Neuron (in vitro differentiated cells): ENCODE results near the gene SMIM10.
"Not testable (repeated sequence)": the region's sequence is repeated elsewhere in the genome, so short reads cannot be mapped to it uniquely, and the experiment has no call there.

Experiments used
- H2AFZ ChIP-seq: one replicate; pipeline ENCODE4 v1.6.1; 2013; ENCODE audit warnings: low read depth, mild to moderate bottlenecking, inconsistent platforms, low read length, moderate library complexity
- H3K27me3 ChIP-seq: one replicate; pipeline ENCODE4 v1.6.1; 2013; ENCODE audit warnings: low read length; ENCODE audit not compliant: insufficient read depth
- H3K36me3 ChIP-seq: one replicate; pipeline ENCODE4 v1.6.1; 2013; ENCODE audit warnings: low read length; ENCODE audit not compliant: insufficient read depth
- H3K4me1 ChIP-seq: one replicate; pipeline ENCODE4 v1.6.1; 2013; ENCODE audit warnings: low read length; ENCODE audit not compliant: insufficient read depth
- H3K4me3 ChIP-seq: 2 replicates; pipeline ENCODE4 v1.5.1; 2013; ENCODE audit warnings: mild to moderate bottlenecking, low read length, moderate library complexity
- H3K9me3 ChIP-seq: one replicate; pipeline ENCODE4 v1.6.1; 2013; ENCODE audit warnings: low read length

Gene SMIM10

GRCh38 chrX:134990801-134991481 is at the start of gene SMIM10:
Gene SMIM10, plus strand, starts transcription at chrX:134990991. Its CDS starts 105 bp downstream, at chrX:134991096.
- H3K27me3 ChIP-seq: peaks cover 8% of the 10 kb centered on the region
- H3K9me3 ChIP-seq: no peaks in the 10 kb centered on the region
- no peak within 1 kb of the TSS for H3K4me3 ChIP-seq
- no peak within 1 kb of the TSS for H2AFZ ChIP-seq
- H3K36me3 ChIP-seq: no peaks in the 10 kb centered on the region
- no peaks in the 10 kb centered on the region for H3K4me1 ChIP-seq

- not testable (repeated sequence) for H3K27me3 ChIP-seq, H3K4me1 ChIP-seq, H2AFZ ChIP-seq, H3K9me3 ChIP-seq, H3K4me3 ChIP-seq, H3K36me3 ChIP-seq
Measured at GRCh38 chrX:134946364-134946763, 44.4 kb upstream of the SMIM10 start.

GRCh38 chrX:134948333-134949241 is 42.2 kb upstream of the SMIM10 start:
- Histone ChIP-seq H2AFZ (no peak overlapping the region), H3K36me3 (no peaks in the 10 kb centered on the region), H3K27me3 (no peaks in the 10 kb centered on the region), H3K4me3 (no peak overlapping the region), H3K4me1 (no peaks in the 10 kb centered on the region), H3K9me3 (no peaks in the 10 kb centered on the region)

GRCh38 chrX:134949271-134949670 is 41.5 kb upstream of the SMIM10 start:
- Histone ChIP-seq H3K4me1 (no peaks in the 10 kb centered on the region), H3K36me3 (no peaks in the 10 kb centered on the region), H3K27me3 (no peaks in the 10 kb centered on the region), H3K4me3 (no peak overlapping the region), H2AFZ (no peak overlapping the region), H3K9me3 (no peaks in the 10 kb centered on the region)

GRCh38 chrX:134957836-134958235 is 33.0 kb upstream of the SMIM10 start:
- Histone ChIP-seq H3K4me3 (no peak overlapping the region), H3K4me1 (no peaks in the 10 kb centered on the region), H3K27me3 (peaks cover 2% of the 10 kb centered on the region), H2AFZ (no peak overlapping the region), H3K9me3 (no peaks in the 10 kb centered on the region), H3K36me3 (no peaks in the 10 kb centered on the region)

GRCh38 chrX:134960366-134960765 is 30.4 kb upstream of the SMIM10 start:
- not testable (repeated sequence) for H3K4me1 ChIP-seq, H2AFZ ChIP-seq, H3K4me3 ChIP-seq, H3K27me3 ChIP-seq, H3K9me3 ChIP-seq, H3K36me3 ChIP-seq

- no peaks in the 10 kb centered on the region for H3K27me3 ChIP-seq
- H3K36me3 ChIP-seq: no peaks in the 10 kb centered on the region
- H2AFZ ChIP-seq: no peak overlapping the region
- no peak overlapping the region for H3K4me3 ChIP-seq
- no peaks in the 10 kb centered on the region for H3K4me1 ChIP-seq
- no peaks in the 10 kb centered on the region for H3K9me3 ChIP-seq
Measured at GRCh38 chrX:134963041-134963440, 27.8 kb upstream of the SMIM10 start.

GRCh38 chrX:134969726-134970125 is 21.1 kb upstream of the SMIM10 start:
- Histone ChIP-seq H2AFZ (no peak overlapping the region), H3K4me1 (no peaks in the 10 kb centered on the region), H3K9me3 (no peaks in the 10 kb centered on the region), H3K4me3 (no peak overlapping the region), H3K27me3 (no peaks in the 10 kb centered on the region), H3K36me3 (no peaks in the 10 kb centered on the region)

GRCh38 chrX:134971926-134972325 is 18.9 kb upstream of the SMIM10 start:
- H3K4me1 ChIP-seq: no peaks in the 10 kb centered on the region
- H3K9me3 ChIP-seq: no peaks in the 10 kb centered on the region
- no peak overlapping the region for H3K4me3 ChIP-seq
- H2AFZ ChIP-seq: no peak overlapping the region
- H3K27me3 ChIP-seq: peaks cover 2% of the 10 kb centered on the region
- no peaks in the 10 kb centered on the region for H3K36me3 ChIP-seq

- H3K9me3 ChIP-seq: no peaks in the 10 kb centered on the region
- H3K4me1 ChIP-seq: no peaks in the 10 kb centered on the region
- H3K4me3 ChIP-seq: no peak overlapping the region
- H3K27me3 ChIP-seq: peaks cover 2% of the 10 kb centered on the region
- H2AFZ ChIP-seq: no peak overlapping the region
- no peaks in the 10 kb centered on the region for H3K36me3 ChIP-seq
Measured at GRCh38 chrX:134975516-134975915, 15.3 kb upstream of the SMIM10 start.

GRCh38 chrX:134981910-134982309 is 8.9 kb upstream of the SMIM10 start:
- Histone ChIP-seq H2AFZ (no peak overlapping the region), H3K27me3 (no peaks in the 10 kb centered on the region), H3K36me3 (no peaks in the 10 kb centered on the region), H3K4me3 (no peak overlapping the region), H3K9me3 (no peaks in the 10 kb centered on the region), H3K4me1 (no peaks in the 10 kb centered on the region)

- H3K4me1 ChIP-seq: no peaks in the 10 kb centered on the region
- no peak overlapping the region for H3K4me3 ChIP-seq
- no peaks in the 10 kb centered on the region for H3K27me3 ChIP-seq
- no peaks in the 10 kb centered on the region for H3K9me3 ChIP-seq
- no peak overlapping the region for H2AFZ ChIP-seq
- no peaks in the 10 kb centered on the region for H3K36me3 ChIP-seq
Measured at GRCh38 chrX:134982748-134983147, 8.0 kb upstream of the SMIM10 start.

- Histone ChIP-seq H3K4me1 (no peaks in the 10 kb centered on the region), H3K9me3 (no peaks in the 10 kb centered on the region), H3K36me3 (no peaks in the 10 kb centered on the region), H3K4me3 (no peak overlapping the region), H2AFZ (no peak overlapping the region), H3K27me3 (no peaks in the 10 kb centered on the region)
Measured at GRCh38 chrX:134985479-134985878, 5.3 kb upstream of the SMIM10 start.
